HG03196 (cell line): ENCODE measurements around the gene TNNI2.

ENCODE experiments used
- ATAC-seq: cut with Tn5 transposase; IDR thresholded peaks from one replicate; pipeline ENCODE4 v1.9.1; 2021; ENCODE audit not compliant: unreplicated experiment

Gene TNNI2

DNA sequence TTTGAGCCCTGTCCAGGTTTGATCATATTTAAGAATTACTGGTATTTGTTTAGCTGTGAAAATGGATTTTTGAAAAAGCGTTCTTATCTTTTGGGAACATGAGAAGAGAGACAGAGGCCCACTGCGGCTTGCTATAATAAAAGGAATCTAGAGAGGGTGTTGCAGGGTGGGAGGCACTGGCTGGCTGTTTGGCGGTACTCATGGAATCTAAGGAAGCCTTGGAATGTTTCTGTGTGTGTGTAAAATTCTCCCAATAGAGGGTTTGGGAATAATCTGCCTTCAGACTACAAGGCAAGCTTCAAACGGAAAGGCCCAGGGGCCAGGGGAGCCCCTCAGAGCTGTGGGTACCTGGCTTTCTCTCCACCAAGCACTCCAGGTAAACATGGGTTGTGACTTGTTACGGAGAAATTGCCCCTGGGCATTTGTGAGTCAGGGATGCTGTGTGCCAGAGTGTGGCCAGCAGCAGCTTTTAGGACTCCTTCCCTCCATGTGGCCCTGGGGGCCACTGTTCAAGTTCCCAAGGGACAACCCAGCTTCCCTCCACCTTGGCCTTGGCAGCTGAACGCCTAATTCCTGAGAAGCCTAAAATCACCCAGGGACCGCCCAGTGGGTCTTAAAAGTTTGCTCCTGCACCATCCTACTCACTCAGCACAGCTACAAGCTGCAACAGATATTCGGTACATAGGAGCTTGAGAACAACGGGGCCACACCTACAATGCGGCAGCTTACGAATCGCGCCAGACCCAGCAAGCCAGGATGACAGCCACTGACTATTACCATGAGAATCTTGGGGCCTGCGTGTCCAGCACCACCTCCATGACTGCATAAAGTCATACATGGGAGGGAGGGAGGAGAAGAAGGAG lies 18.1 kb upstream of the TNNI2 start:
- ATAC-seq: no peak

DNA sequence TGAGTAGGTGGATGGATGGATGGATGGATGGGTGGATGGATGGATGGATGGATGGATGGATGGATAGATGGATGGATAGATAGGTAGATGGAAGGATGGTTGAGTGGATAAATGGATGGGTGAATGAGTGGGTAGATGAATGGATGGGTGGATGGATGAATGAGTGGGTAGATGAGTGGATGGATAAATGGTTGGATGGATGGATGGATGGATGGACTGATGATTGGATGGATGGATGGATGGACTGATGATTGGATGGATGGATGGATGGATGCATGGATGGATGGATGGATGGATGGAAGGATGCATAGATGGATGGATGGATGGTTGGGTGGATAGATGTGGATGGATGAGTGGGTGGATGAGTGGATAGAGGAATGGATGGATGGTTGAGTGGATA lies 17.2 kb upstream of the TNNI2 start:
- ATAC-seq: no peak

DNA sequence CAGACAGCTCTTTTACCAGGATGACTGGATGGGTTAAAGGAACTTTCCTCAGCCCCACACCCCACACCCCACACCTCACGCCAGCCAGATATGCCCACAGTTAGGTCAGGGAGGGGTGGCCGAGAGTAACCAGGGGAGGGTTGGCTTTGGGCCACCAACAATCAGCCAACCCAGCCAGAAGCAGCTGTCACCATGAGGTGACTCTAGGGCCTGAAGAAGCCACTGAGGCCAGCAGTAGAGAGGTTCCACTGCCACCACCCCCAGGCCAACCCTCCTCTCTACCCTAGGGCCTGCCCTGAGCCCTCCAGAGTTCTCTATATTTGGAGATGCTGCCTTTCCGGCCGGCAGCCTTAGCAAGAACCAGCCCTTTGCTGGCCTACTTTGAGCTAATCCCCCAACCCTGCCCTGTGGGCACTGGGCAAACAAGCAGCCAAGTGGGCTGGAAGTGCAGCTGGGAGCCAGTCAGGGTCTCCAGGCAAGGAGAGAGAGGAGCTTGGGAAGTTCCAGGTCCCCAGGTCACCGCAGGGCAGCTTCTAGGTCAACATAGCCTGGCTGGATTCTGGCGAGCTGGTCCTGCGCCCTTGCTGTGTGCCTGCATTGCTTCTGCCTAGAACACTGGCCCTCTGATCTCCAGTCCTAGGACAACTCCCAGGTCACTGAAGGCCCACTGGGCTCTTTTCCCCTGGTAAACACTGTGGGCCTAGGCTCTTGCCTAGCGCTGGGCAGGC lies 16.0 kb upstream of the TNNI2 start:
- ATAC-seq: no peak

DNA sequence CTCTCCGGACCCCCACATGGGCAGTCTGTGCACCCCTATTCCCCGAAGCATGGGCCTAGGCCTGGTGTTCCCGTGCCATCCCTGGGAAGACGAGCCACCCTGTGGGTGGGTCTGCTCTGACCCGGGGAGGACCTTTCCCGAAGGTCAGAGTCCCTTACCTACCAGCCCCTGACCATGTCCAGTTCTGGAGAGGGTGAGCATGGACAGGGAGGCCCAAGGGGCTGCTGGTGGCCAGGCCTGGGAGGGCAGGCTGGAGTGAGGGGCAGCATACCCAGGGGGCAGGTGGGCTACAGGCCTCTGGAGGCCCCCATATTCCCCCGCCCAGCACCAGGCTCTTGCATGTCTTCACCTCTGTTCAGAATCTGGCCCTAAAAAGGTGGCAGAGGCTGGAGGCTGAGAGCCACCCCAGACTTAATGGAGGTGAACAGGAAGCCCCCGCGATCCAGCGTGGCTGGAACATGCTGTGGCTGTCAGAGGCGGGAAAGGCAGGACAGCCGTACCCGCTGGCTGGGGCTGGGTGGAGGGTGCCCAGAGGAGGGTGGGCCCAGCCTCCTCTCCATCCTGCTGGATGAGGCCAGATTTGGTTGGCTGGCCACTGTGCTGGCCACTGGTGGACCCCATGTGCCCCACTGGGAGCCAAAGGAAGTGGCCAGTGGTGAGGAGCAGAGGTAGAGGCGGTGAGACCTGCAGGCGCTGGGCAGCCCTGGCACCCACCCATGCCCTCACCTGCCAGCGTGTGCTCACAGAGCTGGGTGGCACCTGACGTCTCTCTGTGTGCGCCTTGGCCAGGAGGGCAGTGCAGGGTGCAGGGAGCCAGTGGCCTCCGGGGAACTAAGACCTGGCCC lies 15.2 kb upstream of the TNNI2 start:
- ATAC-seq: no peak

DNA sequence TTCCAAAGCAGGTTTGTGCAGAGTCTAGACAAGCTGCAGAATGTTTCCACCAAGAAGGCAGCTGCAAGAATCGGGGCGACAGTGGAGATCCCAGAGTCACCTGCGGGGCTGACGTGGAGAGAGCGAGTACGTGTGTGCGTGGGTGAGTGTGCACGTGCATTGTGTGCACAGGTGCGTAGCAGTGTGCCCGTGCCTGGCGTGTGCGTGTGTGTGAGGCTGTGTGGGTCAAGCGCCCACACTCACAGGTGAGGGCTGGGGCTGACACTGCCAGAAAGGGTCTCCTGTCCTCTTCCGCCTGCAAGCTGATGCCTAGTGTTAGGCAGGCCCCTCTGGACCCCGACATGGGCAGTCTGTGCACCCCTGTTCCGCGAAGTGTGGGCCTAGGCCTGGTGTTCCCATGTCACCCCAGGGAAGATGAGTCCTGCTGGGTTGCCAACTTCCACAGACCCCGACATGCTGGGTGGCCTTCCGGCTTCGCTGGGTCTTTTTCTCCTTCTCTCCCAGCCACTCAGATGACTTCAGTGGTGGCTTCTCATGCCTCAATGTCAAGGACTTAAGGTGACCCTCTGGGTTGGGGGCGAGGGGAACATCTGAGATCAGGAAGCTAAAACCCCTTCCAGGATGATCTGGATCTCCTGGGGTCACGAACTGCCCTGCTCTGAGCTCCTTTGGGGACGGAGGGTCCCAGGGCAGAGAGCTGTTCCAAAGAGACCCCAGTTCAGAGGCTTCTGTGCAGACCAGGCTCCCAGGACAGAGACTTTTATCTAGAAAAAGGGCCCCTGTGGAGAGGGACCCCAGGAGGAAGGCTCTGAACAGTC lies 14.4 kb upstream of the TNNI2 start:
- no peak for ATAC-seq

DNA sequence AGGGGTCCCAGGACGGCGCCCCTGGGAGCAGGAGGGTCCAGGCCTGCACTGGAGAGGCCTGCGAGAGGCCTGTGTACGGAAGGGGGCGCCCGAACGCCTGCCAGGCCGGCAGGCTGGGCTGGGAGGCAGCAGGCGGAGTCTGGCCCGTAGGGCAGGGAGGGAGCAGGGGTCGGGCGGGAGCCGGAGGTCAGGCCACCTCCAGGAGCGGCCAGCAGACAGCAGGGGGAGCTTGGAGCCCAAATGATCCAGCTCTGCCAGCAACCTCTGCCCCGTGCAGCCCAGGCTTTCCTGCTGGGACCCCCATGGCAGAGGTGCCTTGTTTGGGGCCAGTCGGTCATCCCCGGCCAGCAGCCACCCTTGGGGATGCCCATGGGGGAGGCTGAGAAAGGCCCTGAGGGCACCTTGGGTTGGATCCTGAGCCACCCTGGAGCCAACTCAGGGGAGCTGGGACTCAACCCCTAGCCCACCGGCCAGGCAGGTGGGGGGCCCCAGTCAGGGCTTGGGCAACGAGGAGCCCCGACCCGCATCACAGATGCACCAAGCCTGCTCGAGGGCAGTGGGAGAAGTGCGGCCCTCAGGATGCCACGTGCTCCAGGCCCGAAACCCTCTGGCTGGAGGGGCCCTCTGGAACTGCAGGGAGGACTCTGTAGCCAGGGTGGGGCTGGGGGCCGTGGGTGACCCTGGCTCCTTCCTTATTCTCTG lies 13.6 kb upstream of the TNNI2 start:
- no peak for ATAC-seq

DNA sequence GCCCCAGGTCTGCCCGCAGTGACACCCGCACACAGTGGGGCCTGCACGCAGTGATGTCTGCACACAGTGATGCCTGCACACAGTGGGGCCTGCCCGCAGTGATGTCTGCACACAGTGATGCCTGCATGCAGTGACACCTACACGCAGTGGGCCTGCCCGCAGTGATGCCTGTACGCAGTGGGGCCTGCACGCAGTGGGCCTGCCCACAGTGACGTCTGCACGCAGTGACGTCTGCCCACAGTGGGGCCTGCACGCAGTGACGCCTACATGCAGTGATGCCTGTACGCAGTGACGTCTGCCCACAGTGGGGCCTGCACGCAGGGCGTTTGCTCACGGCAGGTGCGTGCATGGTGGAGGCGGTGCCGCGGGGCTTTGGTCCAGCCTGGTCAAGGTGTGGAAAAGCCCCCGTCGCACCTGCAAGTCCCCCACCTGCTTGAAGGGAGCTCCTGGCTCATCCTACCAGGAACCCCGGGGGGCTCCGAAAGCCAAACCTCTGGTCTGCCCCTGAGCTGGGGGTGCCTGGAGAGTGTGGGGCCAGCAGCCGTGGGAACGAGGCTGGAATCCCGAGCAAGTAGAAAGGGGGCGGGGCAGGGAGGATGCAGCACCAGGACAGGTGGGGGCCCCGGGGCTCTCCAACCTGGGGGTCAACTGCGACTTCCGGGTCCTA lies 12.9 kb upstream of the TNNI2 start:
- no peak for ATAC-seq

DNA sequence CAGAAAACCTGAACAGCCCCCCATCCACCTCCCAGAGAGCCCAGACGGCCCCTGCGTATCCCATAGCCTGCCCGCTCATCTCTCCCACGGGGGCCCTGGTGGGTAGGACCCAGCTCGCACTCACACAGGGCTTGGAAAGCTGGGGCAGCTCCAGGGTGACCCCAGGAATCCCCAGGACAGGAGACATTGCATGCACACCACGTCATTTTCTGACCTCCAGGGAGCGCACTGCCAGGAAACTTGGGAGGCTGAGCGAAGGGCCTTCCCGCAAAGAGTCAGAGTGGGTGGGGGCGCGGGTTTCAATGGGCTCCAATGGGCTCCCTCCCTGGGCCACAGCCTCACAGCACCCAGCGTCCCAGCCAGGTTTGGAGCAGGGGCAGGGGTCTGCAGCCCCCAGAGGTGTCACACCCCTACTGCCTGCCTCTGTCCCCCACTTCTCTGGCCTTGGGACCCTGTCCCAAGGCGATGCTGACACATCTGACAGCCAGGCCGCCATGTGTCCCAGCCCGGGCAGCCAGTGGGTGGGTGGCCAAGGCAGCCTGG lies 12.2 kb upstream of the TNNI2 start:
- no peak for ATAC-seq

DNA sequence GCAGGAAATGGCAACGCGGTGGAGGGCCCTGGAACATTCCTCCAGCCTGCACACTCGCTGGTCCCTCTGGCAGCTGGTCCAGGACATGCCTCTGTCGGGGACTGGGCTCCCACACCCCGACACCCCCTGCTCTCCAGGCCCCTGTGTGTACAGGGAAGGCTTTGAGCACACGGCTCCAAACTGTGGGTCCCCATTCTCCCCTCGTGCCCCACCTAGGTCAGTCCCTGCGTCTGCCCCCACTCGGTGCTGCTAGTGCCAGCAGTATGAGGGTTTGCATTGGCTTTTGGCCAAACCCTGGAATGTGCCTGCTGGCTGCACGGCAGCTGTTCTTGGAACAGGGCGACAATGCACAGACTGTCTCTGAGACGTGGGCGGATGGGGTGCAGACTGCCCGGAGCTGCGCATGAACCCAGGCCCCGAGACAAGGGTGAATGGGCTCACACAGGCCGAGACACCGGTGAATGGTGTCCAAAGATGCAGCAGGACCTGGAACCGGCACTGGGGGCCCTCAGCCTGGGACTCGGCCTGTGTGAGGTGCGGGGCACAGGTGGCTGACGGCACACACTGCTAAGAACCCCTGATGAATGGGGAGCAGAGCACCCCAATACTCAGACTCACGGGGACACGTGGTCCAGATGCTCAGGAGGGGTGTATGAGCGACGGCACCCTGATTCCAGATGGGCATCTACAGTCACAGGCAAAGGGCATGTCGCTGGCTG lies 11.5 kb upstream of the TNNI2 start:
- no peak for ATAC-seq

DNA sequence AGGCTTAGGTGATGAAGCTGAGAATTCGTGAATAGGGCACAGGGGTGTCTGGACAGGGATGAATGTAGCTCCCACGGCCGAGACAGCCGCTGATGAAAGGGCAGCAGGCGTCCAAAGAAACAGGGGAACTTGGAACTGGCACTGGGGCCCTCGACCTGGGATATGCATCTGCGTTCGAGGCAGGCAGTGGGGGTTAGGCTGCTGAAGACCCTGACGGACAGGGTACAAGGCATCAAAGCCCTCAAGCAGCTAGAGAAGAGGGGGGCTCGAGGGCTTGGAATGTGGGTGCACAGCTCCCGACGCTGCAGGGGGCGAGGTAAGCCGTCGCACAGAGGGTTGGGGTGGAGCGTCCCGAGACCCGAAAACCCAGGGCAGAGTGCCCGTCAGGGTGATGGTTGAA lies 10.8 kb upstream of the TNNI2 start:
- no peak for ATAC-seq

DNA sequence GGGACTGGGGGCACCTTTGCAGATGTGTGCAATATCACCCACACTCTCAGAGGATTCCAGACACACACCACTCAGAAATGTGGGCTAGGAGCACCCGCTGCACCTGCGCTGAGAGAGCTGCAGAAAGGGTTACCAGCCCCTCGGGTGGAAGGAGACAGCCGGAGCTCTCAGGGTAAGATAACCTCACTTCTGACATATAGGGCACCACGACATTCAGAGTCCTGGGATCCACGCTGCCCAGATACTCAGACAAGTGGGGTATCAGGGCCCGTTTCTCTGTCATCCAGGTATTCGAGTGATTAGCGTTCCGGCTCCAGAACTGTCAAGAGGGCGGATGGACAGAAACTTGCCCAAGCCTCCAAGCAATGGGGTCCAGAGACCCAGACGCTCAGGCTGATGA lies 10.2 kb upstream of the TNNI2 start:
- ATAC-seq: no peak

DNA sequence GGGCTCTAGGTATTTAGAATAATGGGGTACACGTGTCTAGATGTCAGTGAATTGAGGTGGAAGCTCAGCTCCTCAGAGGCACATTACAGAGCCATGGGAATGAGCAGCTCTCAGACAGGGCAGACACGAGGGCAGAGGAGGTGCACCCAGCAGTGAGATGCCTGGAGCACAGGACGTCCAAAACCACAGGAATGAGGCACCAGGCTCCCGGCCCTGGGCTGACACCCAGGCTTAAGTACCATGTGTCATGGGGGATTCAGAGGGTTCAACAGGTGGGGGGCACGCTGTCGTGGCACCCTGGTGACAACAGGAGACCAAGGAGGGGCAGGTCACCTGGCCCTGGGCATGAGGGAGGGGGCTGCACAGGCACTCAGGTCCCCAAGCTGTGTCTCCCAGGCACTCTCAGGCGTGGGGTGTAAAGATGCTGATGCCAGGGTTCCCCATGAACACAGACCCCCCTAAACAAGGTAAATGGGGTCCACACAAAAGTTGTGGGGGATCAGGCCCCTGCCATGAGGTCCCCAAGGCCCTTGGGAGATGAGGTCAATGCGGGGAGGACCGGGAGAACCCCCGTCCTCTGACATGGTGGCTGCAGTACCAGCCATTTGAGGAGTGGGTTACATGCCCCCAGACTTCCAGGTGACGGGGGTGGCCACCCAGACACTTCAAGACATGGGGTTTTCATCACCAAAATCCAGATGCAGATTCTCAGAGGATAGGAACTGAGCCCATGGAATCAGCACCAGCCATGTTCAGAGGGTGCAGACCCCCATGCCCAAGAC lies 9.6 kb upstream of the TNNI2 start:
- ATAC-seq: no peak

DNA sequence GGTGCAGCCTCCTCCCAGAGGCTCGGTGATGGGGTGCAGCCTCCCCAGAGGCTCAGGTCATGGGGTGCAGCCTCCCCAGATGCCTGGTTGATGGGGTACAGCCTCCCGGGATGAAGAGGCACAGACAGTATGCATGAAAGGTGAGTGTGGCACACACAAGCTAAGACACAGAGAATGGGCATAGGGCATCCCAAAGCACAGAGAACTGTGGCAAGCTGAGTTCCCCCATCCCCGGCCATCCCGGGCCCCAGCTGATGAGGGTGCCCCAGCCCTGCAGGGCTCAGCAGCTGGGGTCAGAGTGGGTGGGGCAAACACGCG lies 8.8 kb upstream of the TNNI2 start:
- ATAC-seq: no peak

DNA sequence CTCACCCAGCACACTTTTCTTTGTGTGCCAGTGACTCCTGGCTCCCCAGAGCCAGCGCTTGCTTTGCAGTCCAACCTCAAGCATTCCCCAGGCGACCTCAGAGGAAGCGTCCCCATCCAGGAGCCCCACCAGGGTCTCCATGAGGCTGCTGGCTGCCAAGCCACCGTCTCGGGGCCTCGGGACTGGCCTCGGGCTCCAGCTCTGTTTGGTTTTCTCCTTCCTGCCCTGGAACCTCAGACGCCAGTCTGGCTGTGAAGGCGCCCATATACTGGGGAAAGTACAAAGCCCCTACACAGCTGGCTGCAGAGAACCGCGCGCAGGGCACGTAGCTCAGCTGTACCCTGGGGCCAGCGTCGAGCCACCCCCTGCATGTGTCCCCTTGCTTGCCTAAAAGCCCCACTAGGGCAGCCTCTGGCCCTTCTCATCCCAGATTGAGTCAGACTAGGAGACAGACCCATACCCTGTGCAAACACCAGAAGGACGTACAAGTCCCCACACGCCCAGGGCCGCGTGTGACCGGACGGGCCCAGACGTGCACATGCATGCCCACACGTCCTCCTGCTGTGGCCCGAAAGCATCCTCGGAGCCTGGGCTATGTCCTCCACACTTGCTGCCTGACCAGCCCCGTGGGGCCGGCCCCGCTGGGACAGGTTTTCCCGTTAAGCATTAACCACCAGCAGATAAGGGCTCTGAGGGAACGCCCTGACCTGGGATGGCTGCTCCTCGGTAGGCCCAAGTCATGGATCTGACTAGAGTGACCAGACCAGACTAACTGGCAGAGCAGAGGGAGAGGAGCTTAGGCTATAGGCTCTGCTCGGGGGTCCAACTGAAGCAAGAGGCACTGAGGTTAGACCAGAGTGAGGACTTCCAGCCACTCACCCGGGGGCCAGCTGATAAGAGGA lies 8.2 kb upstream of the TNNI2 start:
- no peak for ATAC-seq

DNA sequence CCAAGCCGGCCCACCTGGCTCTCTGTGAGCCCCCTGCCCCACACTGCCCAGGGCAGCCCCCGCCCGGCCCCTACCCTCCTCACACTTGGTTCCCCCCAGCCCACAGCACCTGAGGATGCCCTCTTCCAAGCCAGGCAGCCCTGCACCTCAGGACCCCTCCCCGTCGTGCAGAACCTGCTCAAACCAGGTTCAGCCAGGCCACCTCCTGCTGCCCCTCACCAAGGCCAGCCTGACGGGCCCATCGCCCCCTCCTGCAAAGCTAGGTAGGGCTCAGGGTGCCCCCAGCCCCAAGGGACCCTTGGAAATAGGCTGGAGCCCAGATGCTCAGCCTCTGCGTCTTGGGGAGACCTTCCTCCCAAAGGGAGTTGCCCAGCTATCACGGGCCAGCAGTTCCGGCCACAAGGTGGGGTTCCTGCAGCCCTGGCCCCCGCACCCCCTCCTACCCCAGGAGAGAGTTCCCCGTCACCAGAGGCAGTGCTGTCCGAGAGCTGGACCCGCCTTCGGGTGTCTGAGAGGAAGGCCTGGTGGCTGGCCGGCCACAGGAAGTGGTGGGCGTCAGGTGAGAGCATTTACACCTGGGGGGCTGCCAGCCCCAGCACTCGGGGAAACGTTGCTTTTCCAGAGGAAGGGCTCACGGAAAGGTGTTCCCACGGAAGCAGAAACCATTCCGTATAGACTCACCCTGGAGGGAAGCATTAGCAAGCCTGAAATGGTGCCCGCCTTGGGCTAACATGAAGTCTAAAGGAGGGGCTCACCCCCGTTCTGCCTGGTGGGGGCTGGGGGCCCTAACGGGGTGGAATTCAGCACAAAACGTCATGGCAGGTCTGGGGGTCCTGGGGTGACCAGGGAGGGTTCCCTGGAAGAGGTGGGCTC lies 7.2 kb upstream of the TNNI2 start:
- ATAC-seq: no peak
